Endothelial cell of umbilical vein (primary cell): ENCODE results near the gene PEDS1. TPM values are rescaled to one million over a fixed set of nuclear protein-coding genes. Genes with fewer than 3 reads are reported as not detected.

Source experiments
- BruUV-seq: library from RNA; stranded (reverse); fragments of 400-500 nt; replicated peaks from 2 replicates; lab custom pipeline; 2021; lab: Mats Ljungman, UMichigan
- CTCF ChIA-PET: fragments of 300-600, 350-600 bp; sonication (Branson Sonifier 250); formaldehyde crosslinking; loops from one replicate; lab custom pipeline; 2021; ENCODE audit warnings: antibody characterized with exemption, inconsistent platforms; lab: Charles Lee
- POLR2A ChIA-PET: fragments of 300-600, 350-600 bp; sonication (Branson Sonifier 250); formaldehyde crosslinking; loops from one replicate; lab custom pipeline; 2021; ENCODE audit warnings: antibody characterized with exemption, inconsistent platforms; lab: Charles Lee
- DNase-seq: peaks from one replicate; pipeline ENCODE4 v3.0.0-alpha.2; 2011; ENCODE audit warnings: low read depth, low spot score
- FAIRE-seq: peaks from 2 replicates; lab custom pipeline; 2011; peaks lifted over from hg19 to GRCh38; lab: Jason Lieb, UNC
- H2AFZ ChIP-seq: 2 replicates; pipeline ENCODE4 v1.6.0; 2012; ENCODE audit warnings: low read depth, low read length, control low read depth, inconsistent platforms
- H3K27ac ChIP-seq: 2 replicates; pipeline ENCODE4 v1.5.1; 2011; ENCODE audit warnings: low read depth, mild to moderate bottlenecking, control low read depth, low read length, moderate library complexity; ENCODE audit not compliant: insufficient read depth
- H3K27me3 ChIP-seq, 2 experiments: 2 replicates each; pipeline versions ENCODE4 v1.6.0 to v1.6.1; 2011; ENCODE audit warnings: low read length in 2 of 2, mixed read lengths in 1 of 2; ENCODE audit not compliant: control insufficient read depth in 2 of 2, insufficient read depth in 2 of 2
- H3K36me3 ChIP-seq, 2 experiments: 2 replicates in 1 of 2; 3 replicates in 1 of 2; pipeline ENCODE4 v1.5.1; 2011; ENCODE audit warnings: low read length in 2 of 2, mild to moderate bottlenecking in 1 of 2, moderate library complexity in 1 of 2; ENCODE audit not compliant: control insufficient read depth in 2 of 2, insufficient read depth in 2 of 2; ENCODE audit errors: extremely low read depth in 1 of 2
- H3K4me1 ChIP-seq: 3 replicates; pipeline ENCODE4 v1.5.1; 2011; ENCODE audit warnings: mild to moderate bottlenecking, low read length; ENCODE audit not compliant: control insufficient read depth, insufficient read depth; ENCODE audit errors: extremely low read depth
- H3K4me2 ChIP-seq: 2 replicates; pipeline ENCODE4 v1.6.1; 2011; ENCODE audit warnings: low read length, control low read depth, mixed read lengths; ENCODE audit not compliant: insufficient read depth
- H3K4me3 ChIP-seq, 3 experiments: fragments of 200-600 bp in 1 of 3; sonication (generic), shearing (Covaris generic) in 1 of 3; replicated peaks in 1 of 3; 2 replicates each; pipeline ENCODE4 v1.5.1; 2011 to 2016; ENCODE audit warnings: control low read depth in 3 of 3, low read length in 3 of 3, mild to moderate bottlenecking in 2 of 3, inconsistent platforms in 1 of 3, low read depth in 1 of 3, moderate library complexity in 1 of 3; ENCODE audit not compliant: insufficient read depth in 1 of 3
- H3K79me2 ChIP-seq: 2 replicates; pipeline ENCODE4 v1.6.0; 2012; ENCODE audit warnings: low read length, inconsistent platforms; ENCODE audit not compliant: control insufficient read depth, insufficient read depth
- H3K9ac ChIP-seq: replicated peaks from 2 replicates; pipeline ENCODE3; 2011; ENCODE audit warnings: low read length, control low read depth; ENCODE audit not compliant: insufficient read depth; ENCODE audit errors: extremely low read depth
- H3K9me1 ChIP-seq: replicated peaks from 3 replicates; pipeline ENCODE4 v1.6.0; 2011; ENCODE audit warnings: mild to moderate bottlenecking, low read length; ENCODE audit not compliant: control insufficient read depth, insufficient read depth; ENCODE audit errors: extremely low read depth
- H3K9me3 ChIP-seq: replicated peaks from 2 replicates; pipeline ENCODE4 v1.5.1; 2012; ENCODE audit warnings: low read length, inconsistent platforms; ENCODE audit not compliant: control insufficient read depth, insufficient read depth
- H4K20me1 ChIP-seq: replicated peaks from 2 replicates; pipeline ENCODE3; 2011; ENCODE audit warnings: mild to moderate bottlenecking, low read length; ENCODE audit not compliant: control insufficient read depth, insufficient read depth; ENCODE audit errors: extremely low read depth
- EZH2 ChIP-seq: IDR thresholded peaks from 2 replicates; pipeline ENCODE4 v1.6.1; 2012; ENCODE audit warnings: borderline replicate concordance, low read depth, mild to moderate bottlenecking, moderate library complexity, low read length, inconsistent platforms; ENCODE audit not compliant: severe bottlenecking
- FOS ChIP-seq: IDR thresholded peaks from 2 replicates; pipeline ENCODE4 v1.6.1; 2011; ENCODE audit warnings: mild to moderate bottlenecking, low read length, moderate library complexity, borderline replicate concordance; ENCODE audit not compliant: insufficient read depth
- GATA2 ChIP-seq: IDR thresholded peaks from 2 replicates; pipeline ENCODE4 v1.7.0; 2011; ENCODE audit warnings: low read depth, mild to moderate bottlenecking, moderate library complexity, mixed read lengths, low read length; ENCODE audit not compliant: insufficient read length, insufficient read depth
- JUN ChIP-seq: IDR thresholded peaks from 2 replicates; pipeline ENCODE4 v1.6.1; 2011; ENCODE audit warnings: borderline replicate concordance, low read depth; ENCODE audit not compliant: insufficient read length, insufficient read depth
- MAX ChIP-seq: IDR thresholded peaks from 2 replicates; pipeline ENCODE4 v1.6.1; 2011; ENCODE audit not compliant: insufficient read depth, insufficient read length
- MYC ChIP-seq: IDR thresholded peaks from one replicate; pipeline ENCODE4 v1.6.1; 2011; ENCODE audit warnings: mild to moderate bottlenecking, low read depth, low read length
- POLR2A ChIP-seq: IDR thresholded peaks from 2 replicates; pipeline ENCODE4 v1.6.1; 2012; ENCODE audit warnings: low read depth, mild to moderate bottlenecking, control low read depth, low read length
- POLR2AphosphoS5 ChIP-seq: IDR thresholded peaks from 2 replicates; pipeline ENCODE4 v1.6.1; 2012; ENCODE audit warnings: low read depth, mild to moderate bottlenecking, control low read depth, low read length, moderate library complexity; ENCODE audit not compliant: insufficient read depth
- dilution Hi-C: fragments of 300-500 bp; cut with MboI; formaldehyde crosslinking; loops from one replicate; pipeline ENCODE4 v1.15.0; 2019; ENCODE audit warnings: low sequenced_read_pairs; ENCODE audit not compliant: extremely low pct_ligation_motif_present
- intact Hi-C: fragments of 100-400 bp; cut with micrococcal nuclease; formaldehyde crosslinking; loops from one replicate; pipeline ENCODE4 v1.10.0; 2022
- polyA plus RNA-seq, 4 experiments: library from polyadenylated mRNA; depleted of rRNA in 3 of 4; stranded (reverse) in 3 of 4; unstranded in 1 of 4; fragments of >200 nt; gene quantifications; 2 replicates each; pipeline versions ENCODE4 v1.2.1 to v1.2.3, GENCODE V29; 2011 to 2012; ENCODE audit warnings: missing spikeins in 1 of 4
- total RNA-seq: library from RNA; stranded (reverse); gene quantifications from 2 replicates; pipeline ENCODE4 v1.2.3, GENCODE V29; 2021
- TF ChIP-seq, protein P1 (sequence below), 2 donors: IDR thresholded peaks; 1 replicate in 1 of 2; 2 replicates in 1 of 2; pipeline ENCODE4 v1.5.1; 2011; ENCODE audit warnings: low read length in 2 of 2, mild to moderate bottlenecking in 2 of 2, moderate library complexity in 2 of 2, control low read depth in 1 of 2, inconsistent platforms in 1 of 2, low read depth in 1 of 2; ENCODE audit not compliant: insufficient read depth in 1 of 2; ENCODE audit errors: extremely low read depth in 1 of 2

The PEDS1 gene
- total and polyA plus RNA-seq, 2 donors (not counting 3 experiments of a cell fraction or from before 2014, with no cell fraction given): 62.7 to 131 TPM

- no peak for TF ChIP-seq GATA2
- no peak for TF ChIP-seq MYC
- TF ChIP-seq POLR2AphosphoS5: no peak
- TF ChIP-seq EZH2: no peak
- TF ChIP-seq MAX: no peak
- no peak for TF ChIP-seq JUN
- TF ChIP-seq FOS: no peak
- TF ChIP-seq, protein P1, sequence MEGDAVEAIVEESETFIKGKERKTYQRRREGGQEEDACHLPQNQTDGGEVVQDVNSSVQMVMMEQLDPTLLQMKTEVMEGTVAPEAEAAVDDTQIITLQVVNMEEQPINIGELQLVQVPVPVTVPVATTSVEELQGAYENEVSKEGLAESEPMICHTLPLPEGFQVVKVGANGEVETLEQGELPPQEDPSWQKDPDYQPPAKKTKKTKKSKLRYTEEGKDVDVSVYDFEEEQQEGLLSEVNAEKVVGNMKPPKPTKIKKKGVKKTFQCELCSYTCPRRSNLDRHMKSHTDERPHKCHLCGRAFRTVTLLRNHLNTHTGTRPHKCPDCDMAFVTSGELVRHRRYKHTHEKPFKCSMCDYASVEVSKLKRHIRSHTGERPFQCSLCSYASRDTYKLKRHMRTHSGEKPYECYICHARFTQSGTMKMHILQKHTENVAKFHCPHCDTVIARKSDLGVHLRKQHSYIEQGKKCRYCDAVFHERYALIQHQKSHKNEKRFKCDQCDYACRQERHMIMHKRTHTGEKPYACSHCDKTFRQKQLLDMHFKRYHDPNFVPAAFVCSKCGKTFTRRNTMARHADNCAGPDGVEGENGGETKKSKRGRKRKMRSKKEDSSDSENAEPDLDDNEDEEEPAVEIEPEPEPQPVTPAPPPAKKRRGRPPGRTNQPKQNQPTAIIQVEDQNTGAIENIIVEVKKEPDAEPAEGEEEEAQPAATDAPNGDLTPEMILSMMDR (IDR thresholded peaks at IDR 0.05; ENCODE audit: extremely low read depth in 1 of 2, insufficient read depth in 1 of 2, low read depth in 1 of 2, low read length in 2 of 2): no peak
- TF ChIP-seq POLR2A: no peak
- intact Hi-C loops: no loop called here
- ChIA-PET CTCF (interaction anchor here (0.8 to 5.5 kb wide), 11 partner anchors 192 to 560 kb away, joined by 3 to 52 read pairs (median 3); no protein-coding TSS in a partner anchor), POLR2A (no interaction called here)
- BruUV-seq: no TSS peak
- no peak overlapping the region for H3K4me3 ChIP-seq
- H3K4me2 ChIP-seq: no peak overlapping the region
- no peaks in the 10 kb centered on the region for H3K9me3 ChIP-seq
- no peaks in the 10 kb centered on the region for H3K36me3 ChIP-seq
- H2AFZ ChIP-seq: no peak overlapping the region
- peaks cover 12% of the 10 kb centered on the region for H3K4me1 ChIP-seq
- dilution Hi-C loops: no loop called here
- H3K79me2 ChIP-seq: peaks cover 11% of the 10 kb centered on the region
- no peak overlapping the region for H3K27ac ChIP-seq
- no peak overlapping the region for H3K9ac ChIP-seq
- H4K20me1 ChIP-seq: no peaks in the 10 kb centered on the region
- H3K9me1 ChIP-seq: no peaks in the 10 kb centered on the region
- DNase-seq (no peak), FAIRE-seq (no peak)
- peaks cover 0 to 2% of the 10 kb centered on the region in 2 experiments for H3K27me3 ChIP-seq
These were observed 35.6 kb upstream of the PEDS1 start for GRCh38 chr20:50188879-50189680.
